ENCODE measurements around the gene COPG1.

COPG1 gene

GRCh38 chr3:129224984-129225393, 24.4 kb upstream of the COPG1 start:
- Histone ChIP-seq H3K9me3 (ENCODE audit: low read depth, low read length) (no peaks in the 10 kb centered on the region), H3K4me3 (peak overlapping the region; percentile 79), H3K27ac (peak overlapping the region; percentile 97), H3K9ac (ENCODE audit: insufficient read length) (peak overlapping the region; percentile 80), H3K36me3 (ENCODE audit: insufficient read depth, low read length) (no peaks in the 10 kb centered on the region)
- TF ChIP-seq POLR2AphosphoS5 (IDR thresholded peaks at IDR 0.05; ENCODE audit: borderline replicate concordance, low read depth, low read length) (peak; percentile 49; the same call in 1 of the 2 replicates), FOXP2 (optimal IDR thresholded peaks at IDR 0.05; ENCODE audit: control extremely low read depth, extremely low read length, insufficient read depth) (peak; percentile 89), EZH2 (IDR thresholded peaks at IDR 0.05) (no peak)
- no peak for DNase-seq (ENCODE audit: low read depth, low spot score)

DNA sequence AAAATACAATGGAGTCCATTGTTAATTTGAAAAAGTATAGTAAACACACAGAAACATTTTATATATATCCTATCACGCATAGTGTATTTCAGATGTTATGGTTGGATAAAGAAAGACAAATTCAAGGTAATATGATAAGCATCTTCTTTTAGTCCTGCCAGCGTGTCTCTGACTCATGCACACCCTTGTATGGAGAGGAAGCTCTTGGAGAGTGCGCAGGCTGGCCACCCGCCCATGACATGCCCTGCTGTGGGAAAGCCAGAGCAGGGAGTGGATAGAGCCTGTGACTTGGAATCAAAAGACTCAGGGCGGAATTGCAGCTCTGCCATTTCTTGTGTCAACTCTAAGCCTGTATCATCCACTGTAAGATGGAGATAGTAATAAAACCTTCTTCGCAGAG, 23.0 kb upstream of the COPG1 start:
- no peak for DNase-seq (ENCODE audit: low read depth, low spot score)

GRCh38 chr3:129228891-129229585, 20.4 kb upstream of the COPG1 start:
- Histone ChIP-seq H3K36me3 (ENCODE audit: insufficient read depth, low read length) (no peaks in the 10 kb centered on the region), H3K27ac (peak overlapping the region; percentile 79), H3K9me3 (ENCODE audit: low read depth, low read length) (no peaks in the 10 kb centered on the region), H3K9ac (ENCODE audit: insufficient read length) (no peak overlapping the region), H3K4me3 (peak overlapping the region; percentile 24; the same call in 1 of the 2 replicates)
- TF ChIP-seq POLR2AphosphoS5 (IDR thresholded peaks at IDR 0.05; ENCODE audit: borderline replicate concordance, low read depth, low read length), result peak; percentile 18; the same call in 1 of the 2 replicates
- no peak for TF ChIP-seq FOXP2 (optimal IDR thresholded peaks at IDR 0.05; ENCODE audit: control extremely low read depth, extremely low read length, insufficient read depth)
- no peak for TF ChIP-seq EZH2 (IDR thresholded peaks at IDR 0.05)
- DNase-seq (ENCODE audit: low read depth, low spot score), result peak; percentile 90

More for the DNA sequence above, 23.0 kb upstream of the COPG1 start:
- Histone ChIP-seq H3K36me3 (ENCODE audit: insufficient read depth, low read length) (no peaks in the 10 kb centered on the region), H3K4me3 (no peak overlapping the region), H3K9ac (ENCODE audit: insufficient read length) (no peak overlapping the region), H3K9me3 (ENCODE audit: low read depth, low read length) (no peaks in the 10 kb centered on the region), H3K27ac (peak overlapping the region; percentile 16; the same call in 1 of the 2 replicates)
- no peak for TF ChIP-seq EZH2 (IDR thresholded peaks at IDR 0.05)
- TF ChIP-seq FOXP2 (optimal IDR thresholded peaks at IDR 0.05; ENCODE audit: control extremely low read depth, extremely low read length, insufficient read depth), result no peak
- no peak for TF ChIP-seq POLR2AphosphoS5 (IDR thresholded peaks at IDR 0.05; ENCODE audit: borderline replicate concordance, low read depth, low read length)

DNA sequence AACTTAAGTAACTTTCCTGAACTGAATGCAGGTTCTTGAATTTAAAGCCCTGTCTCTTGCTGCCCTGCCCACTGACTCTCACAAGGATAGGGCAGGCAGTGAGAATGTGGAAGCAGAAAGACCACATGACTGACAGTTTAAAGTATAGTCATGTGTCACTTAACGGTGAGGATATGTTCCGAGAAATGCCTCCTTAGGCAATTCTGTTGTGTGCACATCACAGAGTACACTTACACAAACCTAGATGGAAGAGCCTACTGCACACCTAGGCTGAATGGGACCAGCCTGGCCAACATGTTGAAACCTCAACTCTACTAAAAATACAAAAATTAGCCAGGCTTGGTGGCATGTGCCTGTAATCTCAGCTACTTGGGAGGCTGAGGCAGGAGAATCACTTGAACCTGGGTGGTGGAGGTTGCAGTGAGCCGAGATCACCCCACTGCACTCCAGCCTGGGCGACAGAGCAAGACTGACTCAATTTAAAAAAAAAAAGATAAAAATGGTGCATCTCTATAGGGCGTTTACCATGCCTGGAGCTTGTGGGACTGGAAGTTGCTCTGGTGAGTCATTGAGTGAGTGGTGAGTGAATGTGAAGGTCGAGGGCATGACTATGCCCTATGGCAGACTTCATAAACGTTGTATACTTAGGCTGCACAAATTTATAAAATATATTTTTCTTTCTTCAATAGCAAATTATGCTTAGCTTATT, 18.9 kb upstream of the COPG1 start:
- no peak for DNase-seq (ENCODE audit: low read depth, low spot score)
- TF ChIP-seq FOXP2 (optimal IDR thresholded peaks at IDR 0.05; ENCODE audit: control extremely low read depth, extremely low read length, insufficient read depth) (no peak), POLR2AphosphoS5 (IDR thresholded peaks at IDR 0.05; ENCODE audit: borderline replicate concordance, low read depth, low read length) (no peak), EZH2 (IDR thresholded peaks at IDR 0.05) (no peak)
- H3K9me3 ChIP-seq (ENCODE audit: low read depth, low read length), result no peaks in the 10 kb centered on the region
- H3K27ac ChIP-seq, result no peak overlapping the region
- no peaks in the 10 kb centered on the region for H3K36me3 ChIP-seq (ENCODE audit: insufficient read depth, low read length)
- no peak overlapping the region for H3K9ac ChIP-seq (ENCODE audit: insufficient read length)
- no peak overlapping the region for H3K4me3 ChIP-seq

DNA sequence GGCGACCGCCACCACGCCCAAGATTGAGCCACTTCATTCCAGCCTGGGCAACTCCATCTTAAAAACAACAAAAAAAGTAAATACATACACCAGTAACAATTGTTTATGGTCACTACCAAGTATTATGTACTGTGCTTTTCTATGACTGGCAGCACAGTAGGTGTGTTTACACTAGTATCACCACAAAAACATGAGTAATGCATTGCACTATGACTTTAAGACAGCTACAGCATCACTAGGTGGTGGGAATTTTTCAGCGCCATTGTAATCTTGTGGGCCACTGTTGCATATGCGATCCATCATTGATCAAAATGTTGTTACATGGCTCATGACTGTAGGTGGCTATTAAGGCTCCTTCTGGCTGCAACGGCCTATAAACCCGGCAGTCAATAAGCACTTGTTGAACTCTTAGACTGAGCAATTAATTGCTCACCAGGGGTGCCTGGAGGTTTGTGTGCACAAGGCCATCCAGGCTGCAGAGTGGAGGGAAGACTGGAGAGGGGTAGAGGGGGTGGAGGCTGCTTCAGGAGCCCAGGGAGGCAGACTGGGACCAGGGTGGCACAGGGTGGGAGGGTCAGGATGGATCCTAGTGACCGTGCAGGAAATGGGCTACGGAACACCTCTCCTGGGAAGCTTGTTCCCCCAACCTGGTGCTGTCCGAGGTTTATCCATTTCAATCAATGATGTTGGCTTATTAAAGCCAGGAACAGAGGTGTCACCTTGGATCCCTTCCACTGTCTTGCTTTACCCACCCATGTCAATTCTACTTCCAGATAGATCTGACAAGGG, 17.9 kb upstream of the COPG1 start:
- Histone ChIP-seq H3K9me3 (ENCODE audit: low read depth, low read length) (no peaks in the 10 kb centered on the region), H3K27ac (no peak overlapping the region), H3K9ac (ENCODE audit: insufficient read length) (no peak overlapping the region), H3K36me3 (ENCODE audit: insufficient read depth, low read length) (no peaks in the 10 kb centered on the region), H3K4me3 (no peak overlapping the region)
- DNase-seq (ENCODE audit: low read depth, low spot score), result no peak
- TF ChIP-seq POLR2AphosphoS5 (IDR thresholded peaks at IDR 0.05; ENCODE audit: borderline replicate concordance, low read depth, low read length) (no peak), EZH2 (IDR thresholded peaks at IDR 0.05) (no peak), FOXP2 (optimal IDR thresholded peaks at IDR 0.05; ENCODE audit: control extremely low read depth, extremely low read length, insufficient read depth) (no peak)

DNA sequence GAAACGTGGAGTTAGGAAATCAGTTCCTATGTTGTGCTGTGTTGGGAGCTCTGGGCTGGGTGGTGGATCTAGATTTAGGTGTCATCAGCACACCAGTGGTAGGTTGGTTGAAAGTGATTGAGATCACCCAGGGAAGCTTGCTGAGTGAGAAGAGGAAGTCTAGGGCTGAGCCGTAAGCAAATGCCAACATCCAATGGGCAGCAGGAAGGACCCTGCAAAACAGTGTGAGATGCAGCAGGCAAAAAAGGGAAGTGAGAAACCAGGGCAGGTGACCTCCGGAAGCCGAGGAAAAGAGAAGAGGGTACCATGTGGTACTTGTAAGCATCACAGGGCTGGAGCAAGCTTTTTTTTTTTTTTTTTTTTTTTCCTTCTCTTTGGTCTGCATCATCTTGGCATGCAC, 15.9 kb upstream of the COPG1 start:
- no peak overlapping the region for H3K27ac ChIP-seq
- TF ChIP-seq EZH2 (IDR thresholded peaks at IDR 0.05) (no peak), POLR2AphosphoS5 (IDR thresholded peaks at IDR 0.05; ENCODE audit: borderline replicate concordance, low read depth, low read length) (no peak), FOXP2 (optimal IDR thresholded peaks at IDR 0.05; ENCODE audit: control extremely low read depth, extremely low read length, insufficient read depth) (no peak)
- no peak for DNase-seq (ENCODE audit: low read depth, low spot score)
- no peak overlapping the region for H3K9ac ChIP-seq (ENCODE audit: insufficient read length)
- H3K9me3 ChIP-seq (ENCODE audit: low read depth, low read length), result no peaks in the 10 kb centered on the region
- H3K36me3 ChIP-seq (ENCODE audit: insufficient read depth, low read length), result no peaks in the 10 kb centered on the region
- H3K4me3 ChIP-seq, result no peak overlapping the region

DNA sequence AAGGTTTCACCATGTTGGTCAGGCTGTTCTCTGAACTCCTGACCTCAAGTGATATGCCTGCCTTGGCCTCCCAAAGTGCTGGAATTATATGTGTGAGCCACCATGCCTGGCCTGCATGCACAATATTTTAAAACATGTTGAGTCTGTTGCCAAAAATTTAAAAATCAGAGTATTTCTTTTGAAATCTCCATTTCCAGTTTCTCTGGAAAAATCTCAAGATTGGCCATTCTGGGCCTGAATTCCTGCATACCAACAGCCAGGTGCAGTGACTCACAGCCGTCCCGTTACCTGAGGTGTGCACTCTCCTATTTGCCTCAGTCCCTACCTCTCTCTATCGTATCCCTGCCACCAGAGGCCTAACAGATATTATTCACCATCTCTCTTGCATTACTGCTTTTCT, 15.0 kb upstream of the COPG1 start:
- no peak for DNase-seq (ENCODE audit: low read depth, low spot score)
- Histone ChIP-seq H3K9me3 (ENCODE audit: low read depth, low read length) (no peaks in the 10 kb centered on the region), H3K27ac (no peak overlapping the region), H3K9ac (ENCODE audit: insufficient read length) (no peak overlapping the region), H3K36me3 (ENCODE audit: insufficient read depth, low read length) (no peaks in the 10 kb centered on the region), H3K4me3 (no peak overlapping the region)
- TF ChIP-seq FOXP2 (optimal IDR thresholded peaks at IDR 0.05; ENCODE audit: control extremely low read depth, extremely low read length, insufficient read depth), result no peak
- no peak for TF ChIP-seq EZH2 (IDR thresholded peaks at IDR 0.05)
- no peak for TF ChIP-seq POLR2AphosphoS5 (IDR thresholded peaks at IDR 0.05; ENCODE audit: borderline replicate concordance, low read depth, low read length)
